C4-2B (cell line): ENCODE results near the gene CHCHD4.

Source experiments
- ZFX ChIP-seq: fragments of 450-650 bp; IDR thresholded peaks from 2 replicates; pipeline ENCODE4 v1.6.1; 2017
- TF ChIP-seq, protein P1 (sequence below): fragments of 450-650 bp; conservative IDR thresholded peaks from 2 replicates; pipeline ENCODE4 v1.5.1; 2017; ENCODE audit warnings: mild to moderate bottlenecking

DNA sequence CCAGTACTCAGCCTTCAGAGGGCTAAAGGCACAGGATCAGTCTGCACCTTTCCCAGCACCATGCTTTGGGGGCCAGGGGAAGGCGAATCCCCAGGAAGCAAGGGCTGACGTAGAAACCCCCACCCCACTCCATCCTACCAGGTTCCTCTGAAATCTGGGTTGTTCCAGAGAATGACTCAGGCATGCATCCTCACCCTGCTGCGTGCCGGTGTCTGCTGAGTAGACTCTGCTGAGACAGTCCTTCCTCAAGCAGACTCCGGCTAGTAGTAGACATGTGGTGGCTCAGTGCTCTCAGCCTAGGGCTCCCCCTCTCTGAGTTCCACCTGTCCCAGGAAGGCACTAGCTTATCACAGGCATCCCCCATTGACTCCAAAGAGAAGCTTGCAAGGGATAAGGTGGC lies 9.2 kb upstream of the CHCHD4 start:
- TF ChIP-seq, protein P1, sequence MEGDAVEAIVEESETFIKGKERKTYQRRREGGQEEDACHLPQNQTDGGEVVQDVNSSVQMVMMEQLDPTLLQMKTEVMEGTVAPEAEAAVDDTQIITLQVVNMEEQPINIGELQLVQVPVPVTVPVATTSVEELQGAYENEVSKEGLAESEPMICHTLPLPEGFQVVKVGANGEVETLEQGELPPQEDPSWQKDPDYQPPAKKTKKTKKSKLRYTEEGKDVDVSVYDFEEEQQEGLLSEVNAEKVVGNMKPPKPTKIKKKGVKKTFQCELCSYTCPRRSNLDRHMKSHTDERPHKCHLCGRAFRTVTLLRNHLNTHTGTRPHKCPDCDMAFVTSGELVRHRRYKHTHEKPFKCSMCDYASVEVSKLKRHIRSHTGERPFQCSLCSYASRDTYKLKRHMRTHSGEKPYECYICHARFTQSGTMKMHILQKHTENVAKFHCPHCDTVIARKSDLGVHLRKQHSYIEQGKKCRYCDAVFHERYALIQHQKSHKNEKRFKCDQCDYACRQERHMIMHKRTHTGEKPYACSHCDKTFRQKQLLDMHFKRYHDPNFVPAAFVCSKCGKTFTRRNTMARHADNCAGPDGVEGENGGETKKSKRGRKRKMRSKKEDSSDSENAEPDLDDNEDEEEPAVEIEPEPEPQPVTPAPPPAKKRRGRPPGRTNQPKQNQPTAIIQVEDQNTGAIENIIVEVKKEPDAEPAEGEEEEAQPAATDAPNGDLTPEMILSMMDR: no peak
- TF ChIP-seq ZFX: no peak
